HG03378 (cell line): ENCODE results near the gene NOC4L.

Experiments
- ATAC-seq: cut with Tn5 transposase; IDR thresholded peaks from one replicate; pipeline ENCODE4 v1.9.1; 2021; ENCODE audit warnings: mild to moderate bottlenecking, moderate library complexity; ENCODE audit not compliant: unreplicated experiment

The NOC4L gene

GRCh38 chr12:132178801-132179401, 34.6 kb downstream of the NOC4L start:
- no peak for ATAC-seq

GRCh38 chr12:132179431-132180362, 35.4 kb downstream of the NOC4L start:
- ATAC-seq, result no peak

- no peak for ATAC-seq
Observed at GRCh38 chr12:132180648-132181546, 36.6 kb downstream of the NOC4L start.

- no peak for ATAC-seq
Observed at GRCh38 chr12:132181570-132182200, 37.4 kb downstream of the NOC4L start.

- ATAC-seq, result no peak
Observed at GRCh38 chr12:132182206-132182710, 38.0 kb downstream of the NOC4L start.

GRCh38 chr12:132182711-132183365, 38.6 kb downstream of the NOC4L start:
- no peak for ATAC-seq

GRCh38 chr12:132185705-132186104, 41.4 kb downstream of the NOC4L start:
- ATAC-seq, result no peak

- no peak for ATAC-seq
Observed at GRCh38 chr12:132186208-132186856, 42.1 kb downstream of the NOC4L start.

GRCh38 chr12:132186857-132187620, 42.8 kb downstream of the NOC4L start:
- ATAC-seq, result no peak

- no peak for ATAC-seq
Observed at GRCh38 chr12:132187646-132188450, 43.6 kb downstream of the NOC4L start.

GRCh38 chr12:132188451-132188901, 44.2 kb downstream of the NOC4L start:
- no peak for ATAC-seq

GRCh38 chr12:132188916-132189325, 44.7 kb downstream of the NOC4L start:
- no peak for ATAC-seq

- peak; percentile 72 for ATAC-seq
Observed at GRCh38 chr12:132189378-132190011, 45.2 kb downstream of the NOC4L start.

- peak; percentile 17 for ATAC-seq
Observed at GRCh38 chr12:132190012-132190755, 45.9 kb downstream of the NOC4L start.

- no peak for ATAC-seq
Observed at GRCh38 chr12:132190834-132191500, 46.7 kb downstream of the NOC4L start.
